ENCODE results near the gene PIK3R3. TPM values are rescaled to one million over a fixed set of nuclear protein-coding genes. Genes with fewer than 3 reads are reported as not detected.
"Not testable (repeated sequence)": the region's sequence is repeated elsewhere in the genome, so short reads cannot be mapped to it uniquely, and the experiment has no call there.

The PIK3R3 gene
- total RNA-seq, 1 donor from 2014 or later = 38.1 TPM

DNA sequence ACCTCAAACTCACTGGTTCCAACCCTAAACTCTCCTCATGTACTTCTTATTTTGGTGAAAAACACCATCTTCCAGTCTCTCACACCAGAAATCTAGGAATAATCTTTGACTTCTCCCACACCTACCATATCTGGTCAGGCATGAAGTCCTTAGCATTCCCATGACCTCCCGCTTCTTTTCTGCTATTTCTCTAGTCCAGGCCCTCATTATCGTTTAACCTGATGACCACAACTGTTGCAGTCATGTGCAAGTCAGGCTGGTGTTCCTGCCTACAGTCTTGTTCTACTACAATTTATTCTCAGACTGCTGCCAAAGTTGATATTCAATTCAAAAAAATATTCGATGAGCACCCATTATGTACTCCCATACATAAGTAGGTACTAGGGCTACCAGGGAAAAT is 71.3 kb downstream of the PIK3R3 start:
- Mint-ChIP-seq H3K27me3 (ENCODE audit: unreplicated experiment) (no peaks in the 10 kb centered on the region), H3K27ac (ENCODE audit: unreplicated experiment) (no peak overlapping the region)

DNA sequence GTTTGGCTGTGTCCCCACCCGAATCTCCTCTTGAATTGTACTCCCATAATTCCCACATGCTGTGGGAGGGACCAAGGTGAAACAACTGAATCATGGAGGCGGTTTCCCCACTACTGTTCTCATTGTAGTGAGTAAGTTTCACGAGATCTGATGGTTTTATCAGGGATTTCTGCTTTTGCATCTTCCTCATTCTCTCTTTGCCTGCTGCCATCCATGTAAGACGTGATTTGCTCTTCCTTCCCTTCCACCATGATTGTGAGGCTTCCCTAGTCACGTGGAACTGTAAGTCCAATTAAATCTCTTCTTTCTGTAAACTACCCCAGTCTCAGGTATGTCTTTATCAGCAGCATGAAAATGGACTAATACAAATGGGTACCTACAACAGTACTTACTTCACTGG is 73.5 kb downstream of the PIK3R3 start:
- TF ChIP-seq, protein P1, sequence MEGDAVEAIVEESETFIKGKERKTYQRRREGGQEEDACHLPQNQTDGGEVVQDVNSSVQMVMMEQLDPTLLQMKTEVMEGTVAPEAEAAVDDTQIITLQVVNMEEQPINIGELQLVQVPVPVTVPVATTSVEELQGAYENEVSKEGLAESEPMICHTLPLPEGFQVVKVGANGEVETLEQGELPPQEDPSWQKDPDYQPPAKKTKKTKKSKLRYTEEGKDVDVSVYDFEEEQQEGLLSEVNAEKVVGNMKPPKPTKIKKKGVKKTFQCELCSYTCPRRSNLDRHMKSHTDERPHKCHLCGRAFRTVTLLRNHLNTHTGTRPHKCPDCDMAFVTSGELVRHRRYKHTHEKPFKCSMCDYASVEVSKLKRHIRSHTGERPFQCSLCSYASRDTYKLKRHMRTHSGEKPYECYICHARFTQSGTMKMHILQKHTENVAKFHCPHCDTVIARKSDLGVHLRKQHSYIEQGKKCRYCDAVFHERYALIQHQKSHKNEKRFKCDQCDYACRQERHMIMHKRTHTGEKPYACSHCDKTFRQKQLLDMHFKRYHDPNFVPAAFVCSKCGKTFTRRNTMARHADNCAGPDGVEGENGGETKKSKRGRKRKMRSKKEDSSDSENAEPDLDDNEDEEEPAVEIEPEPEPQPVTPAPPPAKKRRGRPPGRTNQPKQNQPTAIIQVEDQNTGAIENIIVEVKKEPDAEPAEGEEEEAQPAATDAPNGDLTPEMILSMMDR (IDR thresholded peaks at IDR 0.05; ENCODE audit: unreplicated experiment) = no peak
- no peak overlapping the region for H3K4me3 Mint-ChIP-seq (ENCODE audit: unreplicated experiment)
- peaks cover 45% of the 10 kb centered on the region for H3K36me3 Mint-ChIP-seq (ENCODE audit: low read depth, unreplicated experiment)
- H3K27me3 Mint-ChIP-seq (ENCODE audit: unreplicated experiment) = no peaks in the 10 kb centered on the region
- no peaks in the 10 kb centered on the region for H3K4me1 Mint-ChIP-seq (ENCODE audit: unreplicated experiment)
- H3K27ac Mint-ChIP-seq (ENCODE audit: unreplicated experiment) = no peak overlapping the region
- DNase-seq (ENCODE audit: low spot score) = no peak
- H3K9me3 Mint-ChIP-seq (ENCODE audit: unreplicated experiment) = no peaks in the 10 kb centered on the region

More for the DNA sequence above, 71.3 kb downstream of the PIK3R3 start:
- Mint-ChIP-seq H3K36me3 (ENCODE audit: low read depth, unreplicated experiment) (peaks cover 37% of the 10 kb centered on the region), H3K9me3 (ENCODE audit: unreplicated experiment) (no peaks in the 10 kb centered on the region), H3K4me1 (ENCODE audit: unreplicated experiment) (peaks cover 8% of the 10 kb centered on the region), H3K4me3 (ENCODE audit: unreplicated experiment) (no peak overlapping the region)
- TF ChIP-seq, protein P1 (IDR thresholded peaks at IDR 0.05; ENCODE audit: unreplicated experiment) = no peak
- no peak for DNase-seq (ENCODE audit: low spot score)

DNA sequence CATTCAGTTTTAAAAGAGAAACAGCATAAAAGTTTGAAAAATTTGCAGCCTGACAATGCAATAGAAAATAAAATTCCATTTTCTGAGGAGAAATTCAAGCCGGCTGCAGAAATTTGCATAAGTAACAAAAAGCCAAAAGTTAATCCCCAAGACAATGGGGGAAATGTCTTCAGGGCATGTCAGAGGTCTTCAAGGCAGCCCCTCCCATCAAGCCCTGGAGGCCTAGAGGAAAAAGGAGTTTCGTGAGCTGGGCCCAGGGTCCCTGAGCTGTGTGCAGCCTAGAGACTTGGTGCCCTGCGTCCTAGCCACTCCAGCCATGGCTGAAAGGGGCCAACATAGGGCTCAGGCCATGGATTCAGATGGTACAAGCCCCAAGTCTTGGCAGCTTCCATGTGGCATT is 74.6 kb downstream of the PIK3R3 start:
- Mint-ChIP-seq H3K36me3 (ENCODE audit: low read depth, unreplicated experiment) (peaks cover 45% of the 10 kb centered on the region), H3K9me3 (ENCODE audit: unreplicated experiment) (no peaks in the 10 kb centered on the region), H3K4me3 (ENCODE audit: unreplicated experiment) (no peak overlapping the region), H3K27ac (ENCODE audit: unreplicated experiment) (no peak overlapping the region), H3K27me3 (ENCODE audit: unreplicated experiment) (no peaks in the 10 kb centered on the region), H3K4me1 (ENCODE audit: unreplicated experiment) (no peaks in the 10 kb centered on the region)
- no peak for DNase-seq (ENCODE audit: low spot score)
- TF ChIP-seq, protein P1 (IDR thresholded peaks at IDR 0.05; ENCODE audit: unreplicated experiment) = no peak

DNA sequence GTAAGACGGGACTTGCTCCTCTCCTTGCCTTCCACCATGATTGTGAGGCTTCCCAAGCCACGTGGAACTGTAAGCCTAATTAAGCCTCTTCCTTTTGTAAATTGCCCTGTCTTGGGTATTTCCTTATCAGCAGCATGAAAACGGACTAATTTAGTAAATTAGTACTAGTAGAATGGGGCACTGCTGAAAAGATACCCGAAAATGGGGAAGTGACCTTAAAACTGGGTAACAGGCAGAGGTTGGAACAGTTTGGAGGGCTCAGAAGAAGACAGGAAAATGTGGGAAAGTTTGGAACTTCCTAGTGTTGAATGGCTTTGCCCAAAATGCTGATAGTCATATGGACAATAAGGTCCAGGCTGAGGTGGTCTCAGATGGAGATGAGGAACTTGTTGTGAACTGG is 75.2 kb downstream of the PIK3R3 start:
- not testable (repeated sequence) for H3K4me1 Mint-ChIP-seq (ENCODE audit: unreplicated experiment); H3K9me3 Mint-ChIP-seq (ENCODE audit: unreplicated experiment); DNase-seq (ENCODE audit: low spot score); H3K27ac Mint-ChIP-seq (ENCODE audit: unreplicated experiment); H3K4me3 Mint-ChIP-seq (ENCODE audit: unreplicated experiment); H3K27me3 Mint-ChIP-seq (ENCODE audit: unreplicated experiment)
- peaks cover 45% of the 10 kb centered on the region for H3K36me3 Mint-ChIP-seq (ENCODE audit: low read depth, unreplicated experiment)

DNA sequence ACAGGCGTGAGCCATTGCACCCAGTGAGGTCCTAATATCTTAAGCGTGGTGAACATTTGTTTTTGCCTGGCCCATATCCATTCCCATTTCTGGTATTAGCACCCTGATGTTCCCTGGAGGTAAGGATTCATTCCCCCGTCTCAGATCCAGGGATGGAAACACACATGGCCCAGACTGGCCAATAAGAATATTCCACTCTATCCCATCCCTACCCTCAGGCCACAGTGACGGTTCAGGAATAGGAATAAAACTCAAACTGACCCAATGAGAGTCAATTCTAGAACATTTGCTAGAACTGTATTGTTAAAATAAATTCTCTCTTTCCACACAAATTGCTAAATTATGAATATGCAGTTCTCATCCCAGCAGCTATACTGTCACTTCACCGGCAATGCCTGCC is 76.1 kb downstream of the PIK3R3 start:
- no peaks in the 10 kb centered on the region for H3K4me1 Mint-ChIP-seq (ENCODE audit: unreplicated experiment)
- H3K9me3 Mint-ChIP-seq (ENCODE audit: unreplicated experiment) = no peaks in the 10 kb centered on the region
- H3K27ac Mint-ChIP-seq (ENCODE audit: unreplicated experiment) = no peak overlapping the region

More for the DNA sequence above, 76.1 kb downstream of the PIK3R3 start:
- Mint-ChIP-seq H3K36me3 (ENCODE audit: low read depth, unreplicated experiment) (peaks cover 39% of the 10 kb centered on the region), H3K27me3 (ENCODE audit: unreplicated experiment) (no peaks in the 10 kb centered on the region), H3K4me3 (ENCODE audit: unreplicated experiment) (no peak overlapping the region)
- DNase-seq (ENCODE audit: low spot score) = no peak
- TF ChIP-seq, protein P1 (IDR thresholded peaks at IDR 0.05; ENCODE audit: unreplicated experiment) = no peak

Data from endothelial cell (in vitro differentiated cells).